Trophoblast cell (in vitro differentiated cells and primary cell): Measurements from ENCODE around the gene WDR90.

Experiments
- DNase-seq, 2 donors: peaks; one replicate each; pipeline ENCODE4 v3.0.0-alpha.2; 2016
- H2AFZ ChIP-seq: 2 replicates; pipeline ENCODE4 v1.6.1; 2013; ENCODE audit warnings: low read length, moderate library complexity, mild to moderate bottlenecking; ENCODE audit not compliant: insufficient read depth, poor library complexity
- H2AK5ac ChIP-seq: 2 replicates; pipeline ENCODE4 v1.6.1; 2013; ENCODE audit warnings: mild to moderate bottlenecking, low read length
- H2BK120ac ChIP-seq: 2 replicates; pipeline ENCODE4 v1.6.1; 2013; ENCODE audit warnings: low read length, mild to moderate bottlenecking, moderate library complexity; ENCODE audit not compliant: insufficient read depth, poor library complexity
- H2BK12ac ChIP-seq: 2 replicates; pipeline ENCODE4 v1.6.1; 2013; ENCODE audit warnings: mild to moderate bottlenecking, low read length, moderate library complexity
- H2BK5ac ChIP-seq: 2 replicates; pipeline ENCODE4 v1.6.1; 2013; ENCODE audit warnings: low read length, low read depth, moderate library complexity, mild to moderate bottlenecking; ENCODE audit not compliant: poor library complexity
- H3K14ac ChIP-seq: 2 replicates; pipeline ENCODE4 v1.6.1; 2013; ENCODE audit warnings: mild to moderate bottlenecking, low read length
- H3K18ac ChIP-seq: 2 replicates; pipeline ENCODE4 v1.6.1; 2013; ENCODE audit warnings: mild to moderate bottlenecking, low read length
- H3K23ac ChIP-seq: 2 replicates; pipeline ENCODE4 v1.6.1; 2013; ENCODE audit warnings: low read length
- H3K27ac ChIP-seq: 2 replicates; pipeline ENCODE4 v1.5.1; 2013; ENCODE audit warnings: low read depth, mild to moderate bottlenecking, inconsistent platforms, low read length, moderate library complexity
- H3K27me3 ChIP-seq: 2 replicates; pipeline ENCODE4 v1.6.1; 2013; ENCODE audit warnings: inconsistent platforms, mild to moderate bottlenecking, low read length, moderate library complexity; ENCODE audit not compliant: insufficient read depth
- H3K36me3 ChIP-seq, 2 experiments: 1 replicate in 1 of 2; 2 replicates in 1 of 2; pipeline ENCODE4 v1.6.1; 2013; ENCODE audit warnings: low read length in 2 of 2, mild to moderate bottlenecking in 2 of 2, moderate library complexity in 1 of 2; ENCODE audit not compliant: insufficient read depth in 2 of 2, control insufficient read depth in 1 of 2
- H3K4ac ChIP-seq: 2 replicates; pipeline ENCODE4 v1.6.1; 2013; ENCODE audit warnings: low read depth, mild to moderate bottlenecking, low read length, moderate library complexity
- H3K4me1 ChIP-seq, 2 experiments: 1 replicate in 1 of 2; 2 replicates in 1 of 2; pipeline ENCODE4 v1.6.1; 2013; ENCODE audit warnings: low read length in 2 of 2, mild to moderate bottlenecking in 2 of 2, moderate library complexity in 1 of 2; ENCODE audit not compliant: insufficient read depth in 2 of 2, control insufficient read depth in 1 of 2
- H3K4me2 ChIP-seq: 2 replicates; pipeline ENCODE4 v1.6.1; 2013; ENCODE audit warnings: inconsistent platforms, mild to moderate bottlenecking, low read length, moderate library complexity
- H3K4me3 ChIP-seq: 2 replicates; pipeline ENCODE4 v1.5.1; 2013; ENCODE audit warnings: mild to moderate bottlenecking, low read depth, low read length, inconsistent platforms
- H3K79me1 ChIP-seq: one replicate; pipeline ENCODE4 v1.6.1; 2013; ENCODE audit warnings: low read length
- H3K79me2 ChIP-seq: 2 replicates; pipeline ENCODE4 v1.6.1; 2013; ENCODE audit warnings: low read length, mild to moderate bottlenecking; ENCODE audit not compliant: control insufficient read depth, insufficient read depth, poor library complexity
- H3K9ac ChIP-seq: 2 replicates; pipeline ENCODE4 v1.6.1; 2013; ENCODE audit warnings: mild to moderate bottlenecking, low read length
- H3K9me3 ChIP-seq: 2 replicates; pipeline ENCODE4 v1.6.1; 2013; ENCODE audit warnings: low read depth, mild to moderate bottlenecking, control low read depth, inconsistent platforms, low read length; ENCODE audit not compliant: insufficient read depth
- H4K12ac ChIP-seq: 2 replicates; pipeline ENCODE4 v1.6.1; 2013; ENCODE audit warnings: low read depth, mild to moderate bottlenecking, low read length, moderate library complexity
- H4K8ac ChIP-seq: 2 replicates; pipeline ENCODE4 v1.6.1; 2013; ENCODE audit warnings: low read depth, mild to moderate bottlenecking, low read length, moderate library complexity
- H4K91ac ChIP-seq: one replicate; pipeline ENCODE4 v1.6.1; 2013; ENCODE audit warnings: low read depth, mild to moderate bottlenecking, low read length, moderate library complexity
- WGBS: extraction: QIAGEN DNeasy Blood & Tissue Kit; methylation state at CpG from one replicate; pipeline ENCODE4 v1.1.7; 2013; ENCODE audit warnings: missing lambda C conversion rate; ENCODE audit not compliant: insufficient read length, insufficient coverage; ENCODE audit errors: extremely low coverage; 5-methylcytosine and 5-hydroxymethylcytosine counted together

Gene WDR90

GRCh38 chr16:640614-641013 lies 8.6 kb upstream of the WDR90 start:
- H3K4ac ChIP-seq = no peak overlapping the region
- no peak for DNase-seq
- peaks cover 16 to 25% of the 10 kb centered on the region in 2 experiments for H3K4me1 ChIP-seq
- H3K4me2 ChIP-seq = no peak overlapping the region
- no peak overlapping the region for H3K27ac ChIP-seq
- no peak overlapping the region for H3K9ac ChIP-seq
- no peak overlapping the region for H4K8ac ChIP-seq
- no peaks in the 10 kb centered on the region for H3K36me3 ChIP-seq
- peak overlapping the region; percentile 7 for H4K91ac ChIP-seq
- no CpG with 5 or more reads among the region's 5 CpGs for WGBS
- no peak overlapping the region for H2AFZ ChIP-seq
- H2BK5ac ChIP-seq = no peak overlapping the region
- no peak overlapping the region for H2BK120ac ChIP-seq
- H4K12ac ChIP-seq = no peak overlapping the region
- H3K79me2 ChIP-seq = peaks cover 12% of the 10 kb centered on the region
- no peak overlapping the region for H3K23ac ChIP-seq
- H3K9me3 ChIP-seq = peaks cover 1% of the 10 kb centered on the region
- H3K4me3 ChIP-seq = no peak overlapping the region
- H2AK5ac ChIP-seq = no peak overlapping the region
- H3K14ac ChIP-seq = no peak overlapping the region
- peaks cover 23% of the 10 kb centered on the region for H3K79me1 ChIP-seq
- no peak overlapping the region for H2BK12ac ChIP-seq
- H3K27me3 ChIP-seq = no peaks in the 10 kb centered on the region
- no peak overlapping the region for H3K18ac ChIP-seq

- peak within 1 kb of the TSS; percentile 7 for H2AK5ac ChIP-seq
- H3K4ac ChIP-seq = peak within 1 kb of the TSS; percentile 80
- peak within 1 kb of the TSS; percentile 40 for H3K18ac ChIP-seq
- H3K14ac ChIP-seq = peak within 1 kb of the TSS; percentile 54
- peak within 1 kb of the TSS; percentile 76 for H3K4me3 ChIP-seq
- peak within 1 kb of the TSS; percentile 78 for H2AFZ ChIP-seq
- peak within 1 kb of the TSS; percentile 42 for H2BK12ac ChIP-seq
- H3K79me1 ChIP-seq = peaks cover 17% of the 10 kb centered on the region
- no CpG with 5 or more reads among the region's 81 CpGs for WGBS
- peak within 1 kb of the TSS; percentile 65 for H4K91ac ChIP-seq
- H3K23ac ChIP-seq = no peak within 1 kb of the TSS
- peaks cover 16 to 33% of the 10 kb centered on the region in 2 experiments for H3K4me1 ChIP-seq
- peaks cover 7% of the 10 kb centered on the region for H3K79me2 ChIP-seq
- H2BK120ac ChIP-seq = peak within 1 kb of the TSS; percentile 18
- no peaks in the 10 kb centered on the region for H3K36me3 ChIP-seq
- H3K9ac ChIP-seq = peak within 1 kb of the TSS; percentile 47
- peaks cover 1% of the 10 kb centered on the region for H3K9me3 ChIP-seq
- H3K27me3 ChIP-seq = no peaks in the 10 kb centered on the region
- DNase-seq = peak; percentile 79 to 80
- H3K27ac ChIP-seq = no peak within 1 kb of the TSS
- H4K8ac ChIP-seq = peak within 1 kb of the TSS; percentile 80
- H3K4me2 ChIP-seq = peak within 1 kb of the TSS; percentile 72
- peak within 1 kb of the TSS; percentile 46 for H4K12ac ChIP-seq
- peak within 1 kb of the TSS; percentile 64 for H2BK5ac ChIP-seq
These were observed 7.6 kb upstream of the WDR90 start, which contains the start of gene MCRIP2 for GRCh38 chr16:641326-642188. Gene MCRIP2, plus strand, starts transcription at chr16:641828. Its CDS starts 164 bp downstream, at chr16:641992.

- H2BK120ac ChIP-seq = peak overlapping the region; percentile 16
These were observed 6.7 kb upstream of the WDR90 start for GRCh38 chr16:642189-643049.

GRCh38 chr16:643050-643368 lies 6.2 kb upstream of the WDR90 start:
- H3K4me2 ChIP-seq = peak overlapping the region; percentile 72
- DNase-seq = no peak
- no peak overlapping the region for H3K23ac ChIP-seq
- no peak overlapping the region for H4K8ac ChIP-seq
- no peak overlapping the region for H3K14ac ChIP-seq
- H2AFZ ChIP-seq = no peak overlapping the region
- no peak overlapping the region for H2BK5ac ChIP-seq
- H3K27me3 ChIP-seq = no peaks in the 10 kb centered on the region
- H3K27ac ChIP-seq = no peak overlapping the region
- peaks cover 5% of the 10 kb centered on the region for H3K79me2 ChIP-seq
- H2AK5ac ChIP-seq = peak overlapping the region; percentile 10
- peak overlapping the region; percentile 9 for H2BK12ac ChIP-seq
- H2BK120ac ChIP-seq = no peak overlapping the region
- H3K18ac ChIP-seq = no peak overlapping the region
- H3K4ac ChIP-seq = no peak overlapping the region
- no peak overlapping the region for H3K9ac ChIP-seq
- H3K4me1 ChIP-seq = peaks cover 14 to 29% of the 10 kb centered on the region in 2 experiments
- no CpG with 5 or more reads among the region's 13 CpGs for WGBS
- peaks cover 10% of the 10 kb centered on the region for H3K79me1 ChIP-seq
- H4K91ac ChIP-seq = peak overlapping the region; percentile 2
- peaks cover 1% of the 10 kb centered on the region for H3K9me3 ChIP-seq
- H3K4me3 ChIP-seq = no peak overlapping the region
- peaks cover 0 to 4% of the 10 kb centered on the region in 2 experiments for H3K36me3 ChIP-seq
- no peak overlapping the region for H4K12ac ChIP-seq

More at GRCh38 chr16:642189-643049, 6.7 kb upstream of the WDR90 start:
- Histone ChIP-seq H3K79me1 (peaks cover 12% of the 10 kb centered on the region), H2BK12ac (peak overlapping the region; percentile 9), H3K79me2 (peaks cover 5% of the 10 kb centered on the region), H2BK5ac (no peak overlapping the region), H4K12ac (peak overlapping the region; percentile 39), H2AFZ (peak overlapping the region; percentile 78), H2AK5ac (peak overlapping the region; percentile 10), H3K27me3 (no peaks in the 10 kb centered on the region), H3K14ac (peak overlapping the region; percentile 51), H3K9ac (no peak overlapping the region), H3K4me3 (peak overlapping the region; percentile 76), H3K9me3 (peaks cover 1% of the 10 kb centered on the region), H3K4me1 (peaks cover 16 to 31% of the 10 kb centered on the region in 2 experiments), H3K4me2 (peak overlapping the region; percentile 72), H3K23ac (no peak overlapping the region), H4K91ac (peak overlapping the region; percentile 65), H3K36me3 (peaks cover 0 to 4% of the 10 kb centered on the region in 2 experiments), H3K27ac (no peak overlapping the region), H3K4ac (peak overlapping the region; percentile 3), H3K18ac (peak overlapping the region; percentile 23), H4K8ac (peak overlapping the region; percentile 57)
- WGBS = no CpG with 5 or more reads among the region's 72 CpGs
- peak; percentile 50 to 57 for DNase-seq
